ENCODE measurements around the gene ATM. TPM values are rescaled to one million over a fixed set of nuclear protein-coding genes. Genes with fewer than 3 reads are reported as not detected.

Gene ATM
- total and polyA plus RNA-seq, 10 of the 15 experiments (the other 5 are each of a cell fraction or from before 2014, with no cell fraction given) = 10.0 to 91.5 (median 40.2) TPM

DNA sequence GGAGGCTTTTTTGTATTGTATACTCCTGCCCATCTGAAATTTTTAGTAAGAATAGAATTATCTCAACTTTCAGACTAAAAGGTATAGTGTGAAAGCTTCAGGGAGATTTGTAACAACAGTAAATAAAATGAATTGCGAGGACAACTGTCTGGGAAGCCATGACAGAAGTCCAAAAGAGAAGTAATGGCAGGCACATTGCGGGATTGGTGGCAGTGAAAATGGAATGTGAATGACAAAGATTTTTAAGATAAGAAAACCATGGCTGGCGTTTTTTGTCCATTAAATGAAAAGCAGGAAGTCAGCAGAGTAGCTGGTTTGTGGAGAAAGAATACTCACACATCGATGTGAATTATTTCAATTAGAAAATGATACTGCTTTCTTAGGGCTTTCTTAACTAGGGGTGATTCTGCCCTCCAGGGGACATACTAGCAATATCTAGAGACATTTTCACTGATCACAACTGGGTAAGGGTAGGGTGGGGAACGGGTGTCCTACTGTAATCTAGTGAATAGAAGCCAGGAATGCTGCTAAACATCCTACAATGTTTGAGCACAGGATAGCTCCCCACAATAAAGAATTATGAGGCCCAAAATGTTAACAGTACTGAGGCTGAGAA is 2.0 kb upstream of the ATM start (continued):
- TF ChIP-seq, protein P1, sequence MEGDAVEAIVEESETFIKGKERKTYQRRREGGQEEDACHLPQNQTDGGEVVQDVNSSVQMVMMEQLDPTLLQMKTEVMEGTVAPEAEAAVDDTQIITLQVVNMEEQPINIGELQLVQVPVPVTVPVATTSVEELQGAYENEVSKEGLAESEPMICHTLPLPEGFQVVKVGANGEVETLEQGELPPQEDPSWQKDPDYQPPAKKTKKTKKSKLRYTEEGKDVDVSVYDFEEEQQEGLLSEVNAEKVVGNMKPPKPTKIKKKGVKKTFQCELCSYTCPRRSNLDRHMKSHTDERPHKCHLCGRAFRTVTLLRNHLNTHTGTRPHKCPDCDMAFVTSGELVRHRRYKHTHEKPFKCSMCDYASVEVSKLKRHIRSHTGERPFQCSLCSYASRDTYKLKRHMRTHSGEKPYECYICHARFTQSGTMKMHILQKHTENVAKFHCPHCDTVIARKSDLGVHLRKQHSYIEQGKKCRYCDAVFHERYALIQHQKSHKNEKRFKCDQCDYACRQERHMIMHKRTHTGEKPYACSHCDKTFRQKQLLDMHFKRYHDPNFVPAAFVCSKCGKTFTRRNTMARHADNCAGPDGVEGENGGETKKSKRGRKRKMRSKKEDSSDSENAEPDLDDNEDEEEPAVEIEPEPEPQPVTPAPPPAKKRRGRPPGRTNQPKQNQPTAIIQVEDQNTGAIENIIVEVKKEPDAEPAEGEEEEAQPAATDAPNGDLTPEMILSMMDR (IDR thresholded peaks at IDR 0.05 in 2 of 3, conservative IDR thresholded peaks at IDR 0.05 in 1 of 3; ENCODE audit: control insufficient read depth in 2 of 3, extremely low read depth in 1 of 3, insufficient read depth in 1 of 3, low read depth in 3 of 3, low read length in 3 of 3) = peak in 2 of 3 experiments; percentile 25 to 46; a peak in 3 of 6 replicates
- TF ChIP-seq NR2C1 (IDR thresholded peaks at IDR 0.05) = no peak
- no peak for TF ChIP-seq ESRRA (IDR thresholded peaks at IDR 0.05; ENCODE audit: low read length)
- TF ChIP-seq, protein P2, sequence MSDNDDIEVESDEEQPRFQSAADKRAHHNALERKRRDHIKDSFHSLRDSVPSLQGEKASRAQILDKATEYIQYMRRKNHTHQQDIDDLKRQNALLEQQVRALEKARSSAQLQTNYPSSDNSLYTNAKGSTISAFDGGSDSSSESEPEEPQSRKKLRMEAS (IDR thresholded peaks at IDR 0.05; ENCODE audit: low read depth, low read length) = no peak
- no peak for TF ChIP-seq NBN (IDR thresholded peaks at IDR 0.05)
- no peak for TF ChIP-seq EGR1 (IDR thresholded peaks at IDR 0.05; ENCODE audit: borderline replicate concordance in 1 of 2, low read depth in 2 of 2, low read length in 2 of 2)
- TF ChIP-seq, protein P3, sequence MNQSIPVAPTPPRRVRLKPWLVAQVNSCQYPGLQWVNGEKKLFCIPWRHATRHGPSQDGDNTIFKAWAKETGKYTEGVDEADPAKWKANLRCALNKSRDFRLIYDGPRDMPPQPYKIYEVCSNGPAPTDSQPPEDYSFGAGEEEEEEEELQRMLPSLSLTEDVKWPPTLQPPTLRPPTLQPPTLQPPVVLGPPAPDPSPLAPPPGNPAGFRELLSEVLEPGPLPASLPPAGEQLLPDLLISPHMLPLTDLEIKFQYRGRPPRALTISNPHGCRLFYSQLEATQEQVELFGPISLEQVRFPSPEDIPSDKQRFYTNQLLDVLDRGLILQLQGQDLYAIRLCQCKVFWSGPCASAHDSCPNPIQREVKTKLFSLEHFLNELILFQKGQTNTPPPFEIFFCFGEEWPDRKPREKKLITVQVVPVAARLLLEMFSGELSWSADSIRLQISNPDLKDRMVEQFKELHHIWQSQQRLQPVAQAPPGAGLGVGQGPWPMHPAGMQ (IDR thresholded peaks at IDR 0.05; ENCODE audit: borderline replicate concordance) = no peak
- TF ChIP-seq SMARCA5 (IDR thresholded peaks at IDR 0.05) = no peak
- no peak for TF ChIP-seq IRF4 (IDR thresholded peaks at IDR 0.05; ENCODE audit: low read depth, low read length)
- TF ChIP-seq BRCA1 (IDR thresholded peaks at IDR 0.05; ENCODE audit: low read depth, low read length) = no peak
- TF ChIP-seq CHD1 (IDR thresholded peaks at IDR 0.05; ENCODE audit: low read depth, low read length) = no peak
- TF ChIP-seq EED (IDR thresholded peaks at IDR 0.05; ENCODE audit: low read depth) = no peak
- TF ChIP-seq, protein P4, sequence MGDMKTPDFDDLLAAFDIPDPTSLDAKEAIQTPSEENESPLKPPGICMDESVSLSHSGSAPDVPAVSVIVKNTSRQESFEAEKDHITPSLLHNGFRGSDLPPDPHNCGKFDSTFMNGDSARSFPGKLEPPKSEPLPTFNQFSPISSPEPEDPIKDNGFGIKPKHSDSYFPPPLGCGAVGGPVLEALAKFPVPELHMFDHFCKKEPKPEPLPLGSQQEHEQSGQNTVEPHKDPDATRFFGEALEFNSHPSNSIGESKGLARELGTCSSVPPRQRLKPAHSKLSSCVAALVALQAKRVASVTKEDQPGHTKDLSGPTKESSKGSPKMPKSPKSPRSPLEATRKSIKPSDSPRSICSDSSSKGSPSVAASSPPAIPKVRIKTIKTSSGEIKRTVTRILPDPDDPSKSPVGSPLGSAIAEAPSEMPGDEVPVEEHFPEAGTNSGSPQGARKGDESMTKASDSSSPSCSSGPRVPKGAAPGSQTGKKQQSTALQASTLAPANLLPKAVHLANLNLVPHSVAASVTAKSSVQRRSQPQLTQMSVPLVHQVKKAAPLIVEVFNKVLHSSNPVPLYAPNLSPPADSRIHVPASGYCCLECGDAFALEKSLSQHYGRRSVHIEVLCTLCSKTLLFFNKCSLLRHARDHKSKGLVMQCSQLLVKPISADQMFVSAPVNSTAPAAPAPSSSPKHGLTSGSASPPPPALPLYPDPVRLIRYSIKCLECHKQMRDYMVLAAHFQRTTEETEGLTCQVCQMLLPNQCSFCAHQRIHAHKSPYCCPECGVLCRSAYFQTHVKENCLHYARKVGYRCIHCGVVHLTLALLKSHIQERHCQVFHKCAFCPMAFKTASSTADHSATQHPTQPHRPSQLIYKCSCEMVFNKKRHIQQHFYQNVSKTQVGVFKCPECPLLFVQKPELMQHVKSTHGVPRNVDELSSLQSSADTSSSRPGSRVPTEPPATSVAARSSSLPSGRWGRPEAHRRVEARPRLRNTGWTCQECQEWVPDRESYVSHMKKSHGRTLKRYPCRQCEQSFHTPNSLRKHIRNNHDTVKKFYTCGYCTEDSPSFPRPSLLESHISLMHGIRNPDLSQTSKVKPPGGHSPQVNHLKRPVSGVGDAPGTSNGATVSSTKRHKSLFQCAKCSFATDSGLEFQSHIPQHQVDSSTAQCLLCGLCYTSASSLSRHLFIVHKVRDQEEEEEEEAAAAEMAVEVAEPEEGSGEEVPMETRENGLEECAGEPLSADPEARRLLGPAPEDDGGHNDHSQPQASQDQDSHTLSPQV (IDR thresholded peaks at IDR 0.05) = no peak
- 0 out of 2 replicates have a peak, but pooled peaks have one; percentile 40 for TF ChIP-seq POLR2AphosphoS2 (IDR thresholded peaks at IDR 0.05; ENCODE audit: low read depth, low read length)
- no peak for TF ChIP-seq RUNX3 (IDR thresholded peaks at IDR 0.05; ENCODE audit: low read length)

All from GM12878 (cell line).